Measurements from ENCODE around the gene OR2AK2. TPM values are rescaled to one million over a fixed set of nuclear protein-coding genes. Genes with fewer than 3 reads are reported as not detected.

Gene OR2AK2, protein sequence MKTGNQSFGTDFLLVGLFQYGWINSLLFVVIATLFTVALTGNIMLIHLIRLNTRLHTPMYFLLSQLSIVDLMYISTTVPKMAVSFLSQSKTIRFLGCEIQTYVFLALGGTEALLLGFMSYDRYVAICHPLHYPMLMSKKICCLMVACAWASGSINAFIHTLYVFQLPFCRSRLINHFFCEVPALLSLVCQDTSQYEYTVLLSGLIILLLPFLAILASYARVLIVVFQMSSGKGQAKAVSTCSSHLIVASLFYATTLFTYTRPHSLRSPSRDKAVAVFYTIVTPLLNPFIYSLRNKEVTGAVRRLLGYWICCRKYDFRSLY
- 0.28 TPM in 1 of 2 replicates, not detected in the other for total RNA-seq

DNA sequence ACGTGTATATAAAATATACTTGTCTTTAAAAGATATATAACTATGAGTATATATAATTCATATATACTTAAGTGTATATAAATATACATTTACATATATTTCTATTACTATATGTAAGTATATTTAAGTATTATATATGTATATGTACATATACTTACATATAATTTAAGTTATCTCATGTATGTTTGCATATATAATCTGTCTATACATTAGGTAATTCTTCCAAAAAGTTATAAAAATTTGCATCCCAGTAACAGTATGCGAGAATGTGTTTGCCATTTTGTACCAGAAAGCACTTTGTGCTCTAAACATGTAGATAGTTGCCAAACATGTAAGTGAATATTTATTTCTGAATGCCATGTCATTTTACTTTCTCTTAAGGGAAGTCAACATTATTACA is at the start of gene OR2AK2:
Gene OR2AK2 (plus strand): TSS at position 301 of the 400 bp plus-strand sequence. CDS start 144 bp downstream, outside the sequence.

DNA sequence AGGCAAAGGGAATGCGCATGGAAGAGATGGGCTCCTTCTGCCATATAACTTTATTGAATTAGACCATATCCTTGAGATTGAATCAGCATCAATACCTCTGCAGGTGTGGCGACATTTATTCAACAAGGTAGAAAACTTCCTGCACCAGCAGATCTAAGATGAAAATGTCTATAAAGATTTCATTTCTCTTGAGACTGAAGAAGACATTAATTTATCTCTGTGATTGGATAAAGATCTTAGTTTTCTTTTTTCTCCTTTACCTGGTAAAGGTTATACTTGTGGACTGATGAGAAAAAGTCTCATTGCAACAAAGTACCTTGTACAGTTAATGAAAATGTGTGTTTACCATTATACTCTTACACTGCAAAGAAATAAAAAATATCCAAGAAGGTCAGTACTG is 45.1 kb upstream of the OR2AK2 start, which contains the start of gene OR2T8:
Gene OR2T8 (plus strand): TSS at position 301 of the 400 bp plus-strand sequence. CDS start 766 bp downstream, outside the sequence.

DNA sequence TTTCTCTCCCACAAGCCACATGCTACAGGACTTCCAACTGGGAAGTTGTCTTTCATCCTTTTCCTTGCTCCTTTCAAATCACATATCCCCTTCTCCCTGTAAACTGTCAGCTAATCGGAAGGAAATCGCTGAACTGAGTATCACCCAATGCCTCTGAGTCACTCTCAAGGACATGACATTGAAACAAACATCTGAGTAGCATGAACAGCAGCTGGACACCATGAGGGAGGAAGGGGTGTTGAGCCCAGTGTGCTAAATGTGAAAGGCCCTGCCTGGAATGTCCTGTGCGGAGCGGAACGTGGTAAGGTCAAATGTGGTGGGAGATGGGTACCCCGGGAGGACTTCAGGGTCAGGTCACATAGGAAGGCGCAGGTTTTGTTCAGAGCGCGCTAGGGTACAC is 40.2 kb upstream of the OR2AK2 start, which contains the start of gene OR2AJ1:
Gene OR2AJ1 (plus strand): TSS at position 22 of the 400 bp plus-strand sequence. CDS start 8,880 bp downstream, outside the sequence.

DNA sequence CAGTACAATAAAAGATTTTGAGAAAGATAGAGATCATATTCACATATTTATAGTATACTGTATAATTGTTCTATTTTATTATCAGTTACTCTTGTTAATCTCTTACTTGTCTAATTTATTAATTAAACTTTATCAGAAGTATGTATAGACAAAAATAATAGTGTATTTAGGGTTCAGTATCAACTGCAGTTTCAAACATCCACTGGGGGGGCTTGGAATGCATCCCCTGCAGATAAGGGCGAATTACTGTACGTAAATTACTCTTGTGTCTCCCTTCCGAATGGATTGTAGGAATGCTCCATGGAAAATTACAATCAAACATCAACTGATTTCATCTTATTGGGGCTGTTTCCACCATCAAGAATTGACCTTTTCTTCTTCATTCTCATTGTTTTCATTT is 16.5 kb upstream of the OR2AK2 start, which contains the start of gene OR2L8:
Gene OR2L8 (plus strand): TSS at position 301 of the 400 bp plus-strand sequence. CDS start 0 bp downstream, at position 301.

DNA sequence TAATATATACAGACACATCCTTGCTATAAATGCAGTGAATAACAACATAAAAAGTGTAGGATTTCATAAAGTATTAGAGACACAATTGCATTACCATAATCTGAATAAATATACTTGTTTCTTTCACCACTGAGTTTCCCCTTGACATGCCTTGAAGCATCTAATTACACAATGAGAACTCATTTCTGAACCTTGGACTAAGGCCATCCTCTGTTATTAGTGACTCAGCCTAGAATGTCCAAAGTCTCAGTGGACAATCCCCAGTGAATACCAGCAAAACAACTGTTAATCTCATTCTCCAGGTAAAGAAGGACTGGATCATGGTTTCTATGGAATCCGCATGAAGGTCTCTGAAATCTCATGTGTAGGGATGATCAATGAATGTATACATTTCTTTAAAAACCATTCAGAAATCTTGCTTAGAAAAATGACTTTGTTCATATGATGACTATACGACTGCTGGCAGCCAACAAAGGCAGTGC is 48.2 kb downstream of the OR2AK2 start, which contains the start of gene OR2L5:
Gene OR2L5 (plus strand): TSS at position 432 of the 482 bp plus-strand sequence. CDS start 8,288 bp downstream, outside the sequence.

Other genes with a start within 250 kb of the OR2AK2 start
- gene OR6F1, start 248.6 kb upstream of the OR2AK2 start, total RNA-seq, result not detected in 2 replicates
- gene OR14K1, start 226.6 kb upstream of the OR2AK2 start, total RNA-seq, result not detected in 2 replicates
- not detected in 2 replicates for gene OR14A2, start 217.1 kb upstream of the OR2AK2 start, total RNA-seq
- not detected in 2 replicates for gene OR1C1, start 204.7 kb upstream of the OR2AK2 start, total RNA-seq
- gene OR14A16, start 141.1 kb upstream of the OR2AK2 start, total RNA-seq, result not detected in 2 replicates
- gene OR11L1, start 123.3 kb upstream of the OR2AK2 start, total RNA-seq, result not detected in 2 replicates
- 1.1 and 3.1 TPM in 2 replicates for gene TRIM58, start 108.0 kb upstream of the OR2AK2 start, total RNA-seq
- 0.58 TPM in 1 of 2 replicates, not detected in the other for gene OR2W3, start 69.6 kb upstream of the OR2AK2 start, total RNA-seq
- under 0.01 TPM in 1 of 2 replicates, not detected in the other for gene OR2T8, start 45.0 kb upstream of the OR2AK2 start, total RNA-seq
- not detected in 2 replicates for gene OR2AJ1, start 40.3 kb upstream of the OR2AK2 start, total RNA-seq
- gene OR2L8, start 16.4 kb upstream of the OR2AK2 start, total RNA-seq, result not detected in 2 replicates
- gene OR2L5, start 48.4 kb downstream of the OR2AK2 start, total RNA-seq, result not detected in 2 replicates
- gene OR2L2, start 64.8 kb downstream of the OR2AK2 start, total RNA-seq, result not detected in 2 replicates
- not detected in 2 replicates for gene OR2L3, start 81.6 kb downstream of the OR2AK2 start, total RNA-seq
- gene OR2L13, start 130.0 kb downstream of the OR2AK2 start, total RNA-seq, result under 0.01 TPM in 1 of 2 replicates, not detected in the other
- not detected in 2 replicates for gene OR2M5, start 179.9 kb downstream of the OR2AK2 start, total RNA-seq
- not detected in 2 replicates for gene OR2M2, start 209.6 kb downstream of the OR2AK2 start, total RNA-seq
- gene OR2M3, start 232.0 kb downstream of the OR2AK2 start, total RNA-seq, result not detected in 2 replicates

All from regular cardiac myocyte (primary cell).